ENCODE results near the gene IL25.

GRCh38 chr14:23384364-23385080 is 11.9 kb downstream of the IL25 start:
- TF ChIP-seq CTCF (IDR thresholded peaks at IDR 0.05; ENCODE audit: poor library complexity) (no peak), EZH2 (IDR thresholded peaks at IDR 0.05; ENCODE audit: borderline replicate concordance) (no peak), EZH2phosphoT487 (IDR thresholded peaks at IDR 0.05; ENCODE audit: low read depth, severe bottlenecking, unreplicated experiment) (no peak)

Measured in hepatocyte (in vitro differentiated cells).